Measurements from ENCODE around the gene AP5S1. TPM values are rescaled to one million over a fixed set of nuclear protein-coding genes. Genes with fewer than 3 reads are reported as not detected.

The AP5S1 gene
- total and polyA plus RNA-seq, 2 of the 4 experiments (the other 2 are of a cell fraction): 10.1 to 11.7 TPM

DNA sequence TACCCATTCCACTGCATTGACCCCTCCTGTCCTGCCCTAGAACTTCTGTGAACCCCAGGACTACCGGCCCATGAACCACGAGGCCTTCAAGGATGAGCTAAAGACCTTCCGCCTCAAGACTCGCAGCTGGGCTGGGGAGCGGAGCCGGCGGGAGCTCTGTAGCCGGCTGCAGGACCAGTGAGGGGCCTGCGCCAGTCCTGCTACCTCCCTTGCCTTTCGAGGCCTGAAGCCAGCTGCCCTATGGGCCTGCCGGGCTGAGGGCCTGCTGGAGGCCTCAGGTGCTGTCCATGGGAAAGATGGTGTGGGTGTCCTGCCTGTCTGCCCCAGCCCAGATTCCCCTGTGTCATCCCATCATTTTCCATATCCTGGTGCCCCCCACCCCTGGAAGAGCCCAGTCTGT, 15.6 kb upstream of the AP5S1 start:
- dilution Hi-C loops (cut with HindIII; ENCODE audit: low sequenced_read_pairs, unreplicated experiment): no loop called here
- no peak overlapping the region for H3K23ac ChIP-seq (ENCODE audit: low read depth, low read length)
- H2AK5ac ChIP-seq (ENCODE audit: low read depth, low read length): peak overlapping the region; percentile 99; the same call in 1 of the 2 replicates

More for the DNA sequence above, 15.6 kb upstream of the AP5S1 start:
- no peak for ATAC-seq (ENCODE audit: low read depth)
- no peak overlapping the region for H3K14ac ChIP-seq (replicated peaks; ENCODE audit: low read depth, low read length)
- H4K91ac ChIP-seq (ENCODE audit: insufficient read depth, low read depth, low read length): peak overlapping the region; percentile 92
- no peak overlapping the region for H3K4me3 ChIP-seq (ENCODE audit: insufficient read depth, low read depth, low read length)
- no peak overlapping the region for H4K5ac ChIP-seq (ENCODE audit: low read depth, low read length)
- peak overlapping the region; percentile 69 for H2BK20ac ChIP-seq (ENCODE audit: low read depth, low read length)
- no peak overlapping the region for H3K9ac ChIP-seq (ENCODE audit: low read depth, low read length)
- H4K20me1 ChIP-seq (ENCODE audit: insufficient read depth, low read length): no peaks in the 10 kb centered on the region
- peak overlapping the region; percentile 88 for H2BK5ac ChIP-seq (ENCODE audit: low read depth, low read length, poor library complexity, severe bottlenecking)
- CTCF ChIA-PET: interaction anchor here (1.3 kb wide), 1 partner anchor 13 kb away, joined by 4 read pairs; no protein-coding TSS in a partner anchor
- peaks cover 61% of the 10 kb centered on the region for H3K36me3 ChIP-seq (ENCODE audit: control insufficient read depth, insufficient read depth, low read length)
- peak overlapping the region; percentile 93; the same call in 1 of the 2 replicates for H2BK120ac ChIP-seq (ENCODE audit: low read depth, low read length)
- H4K8ac ChIP-seq (ENCODE audit: low read depth in 2 of 2, low read length in 2 of 2): no peak overlapping the region
- POLR2A ChIA-PET (ENCODE audit: unreplicated experiment): no interaction called here
- in situ Hi-C loops (cut with MboI; ENCODE audit: low sequenced_read_pairs): no loop called here
- no peak overlapping the region for H3K4me2 ChIP-seq (ENCODE audit: low read depth, low read length)
- H2AFZ ChIP-seq (replicated peaks; ENCODE audit: low read length, poor library complexity): no peak overlapping the region
- H3K27me3 ChIP-seq (ENCODE audit: control insufficient read depth, insufficient read depth, low read length): no peaks in the 10 kb centered on the region
- H3K4ac ChIP-seq (ENCODE audit: low read depth, low read length): 0 out of 2 replicates have a peak overlapping the region, but pooled peaks have one; percentile 56
- no peak overlapping the region for H2AK9ac ChIP-seq (replicated peaks; ENCODE audit: low read depth, low read length, poor library complexity)
- BruUV-seq (replicated peaks): no TSS peak
- peak overlapping the region; percentile 96; the same call in 1 of the 2 replicates for H3K27ac ChIP-seq (ENCODE audit: insufficient read depth, low read length)
- DNase-seq: no peak
- H3K79me1 ChIP-seq (ENCODE audit: low read depth in 1 of 2, low read length in 2 of 2): peaks cover 16 to 84% of the 10 kb centered on the region in 2 experiments
- no peak overlapping the region for H3K56ac ChIP-seq (ENCODE audit: extremely low read depth, insufficient read depth, low read length)
- no peak overlapping the region for H3K18ac ChIP-seq (ENCODE audit: low read depth, low read length)
- 0 out of 3 replicates have a peak overlapping the region, but pooled peaks have one; percentile 76 for H2BK15ac ChIP-seq (ENCODE audit: low read depth, low read length)
- H3K9me1 ChIP-seq (ENCODE audit: insufficient read depth, low read length): peaks cover 27% of the 10 kb centered on the region
- peaks cover 26% of the 10 kb centered on the region for H3K4me1 ChIP-seq (ENCODE audit: control insufficient read depth, insufficient read depth, low read length)
- TF ChIP-seq MAFK (IDR thresholded peaks at IDR 0.05; ENCODE audit: low read depth, low read length) (no peak), RFX5 (IDR thresholded peaks at IDR 0.05; ENCODE audit: low read depth, low read length) (no peak), CHD1 (IDR thresholded peaks at IDR 0.05; ENCODE audit: low read depth, low read length) (no peak), BHLHE40 (IDR thresholded peaks at IDR 0.05; ENCODE audit: low read depth, low read length) (no peak), NFE2L2 (IDR thresholded peaks at IDR 0.05; ENCODE audit: low read depth, low read length) (no peak), SMC3 (IDR thresholded peaks at IDR 0.05; ENCODE audit: low read depth, low read length) (no peak), CEBPB (IDR thresholded peaks at IDR 0.05; ENCODE audit: low read depth, low read length) (no peak), RCOR1 (IDR thresholded peaks at IDR 0.05; ENCODE audit: insufficient replicate concordance, low read length) (no peak), RAD21 (IDR thresholded peaks at IDR 0.05; ENCODE audit: low read length) (no peak), POLR2A (IDR thresholded peaks at IDR 0.05; ENCODE audit: low read depth, low read length) (no peak), MAZ (IDR thresholded peaks at IDR 0.05; ENCODE audit: borderline replicate concordance, low read depth, low read length) (no peak)
- TF ChIP-seq, protein P1, sequence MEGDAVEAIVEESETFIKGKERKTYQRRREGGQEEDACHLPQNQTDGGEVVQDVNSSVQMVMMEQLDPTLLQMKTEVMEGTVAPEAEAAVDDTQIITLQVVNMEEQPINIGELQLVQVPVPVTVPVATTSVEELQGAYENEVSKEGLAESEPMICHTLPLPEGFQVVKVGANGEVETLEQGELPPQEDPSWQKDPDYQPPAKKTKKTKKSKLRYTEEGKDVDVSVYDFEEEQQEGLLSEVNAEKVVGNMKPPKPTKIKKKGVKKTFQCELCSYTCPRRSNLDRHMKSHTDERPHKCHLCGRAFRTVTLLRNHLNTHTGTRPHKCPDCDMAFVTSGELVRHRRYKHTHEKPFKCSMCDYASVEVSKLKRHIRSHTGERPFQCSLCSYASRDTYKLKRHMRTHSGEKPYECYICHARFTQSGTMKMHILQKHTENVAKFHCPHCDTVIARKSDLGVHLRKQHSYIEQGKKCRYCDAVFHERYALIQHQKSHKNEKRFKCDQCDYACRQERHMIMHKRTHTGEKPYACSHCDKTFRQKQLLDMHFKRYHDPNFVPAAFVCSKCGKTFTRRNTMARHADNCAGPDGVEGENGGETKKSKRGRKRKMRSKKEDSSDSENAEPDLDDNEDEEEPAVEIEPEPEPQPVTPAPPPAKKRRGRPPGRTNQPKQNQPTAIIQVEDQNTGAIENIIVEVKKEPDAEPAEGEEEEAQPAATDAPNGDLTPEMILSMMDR (conservative IDR thresholded peaks at IDR 0.05; ENCODE audit: low read depth, low read length): no peak
- TF ChIP-seq, protein P2, sequence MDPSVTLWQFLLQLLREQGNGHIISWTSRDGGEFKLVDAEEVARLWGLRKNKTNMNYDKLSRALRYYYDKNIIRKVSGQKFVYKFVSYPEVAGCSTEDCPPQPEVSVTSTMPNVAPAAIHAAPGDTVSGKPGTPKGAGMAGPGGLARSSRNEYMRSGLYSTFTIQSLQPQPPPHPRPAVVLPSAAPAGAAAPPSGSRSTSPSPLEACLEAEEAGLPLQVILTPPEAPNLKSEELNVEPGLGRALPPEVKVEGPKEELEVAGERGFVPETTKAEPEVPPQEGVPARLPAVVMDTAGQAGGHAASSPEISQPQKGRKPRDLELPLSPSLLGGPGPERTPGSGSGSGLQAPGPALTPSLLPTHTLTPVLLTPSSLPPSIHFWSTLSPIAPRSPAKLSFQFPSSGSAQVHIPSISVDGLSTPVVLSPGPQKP (IDR thresholded peaks at IDR 0.05; ENCODE audit: borderline replicate concordance, low read depth, low read length): no peak
- TF ChIP-seq, protein P3, sequence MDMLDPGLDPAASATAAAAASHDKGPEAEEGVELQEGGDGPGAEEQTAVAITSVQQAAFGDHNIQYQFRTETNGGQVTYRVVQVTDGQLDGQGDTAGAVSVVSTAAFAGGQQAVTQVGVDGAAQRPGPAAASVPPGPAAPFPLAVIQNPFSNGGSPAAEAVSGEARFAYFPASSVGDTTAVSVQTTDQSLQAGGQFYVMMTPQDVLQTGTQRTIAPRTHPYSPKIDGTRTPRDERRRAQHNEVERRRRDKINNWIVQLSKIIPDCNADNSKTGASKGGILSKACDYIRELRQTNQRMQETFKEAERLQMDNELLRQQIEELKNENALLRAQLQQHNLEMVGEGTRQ (IDR thresholded peaks at IDR 0.05; ENCODE audit: low read depth, low read length): no peak
- no peaks in the 10 kb centered on the region for H3K9me3 ChIP-seq (ENCODE audit: control insufficient read depth, insufficient read depth, low read length)
- intact Hi-C loops (cut with micrococcal nuclease): no loop called here
- WGBS, 2 experiments (ENCODE audit: extremely low coverage in 2 of 2, insufficient read length in 1 of 2): no CpG with 5 or more reads among the region's 11 CpGs

Data from IMR-90 (cell line).